Measurements from ENCODE around the gene CYP26A1.

Gene CYP26A1

DNA sequence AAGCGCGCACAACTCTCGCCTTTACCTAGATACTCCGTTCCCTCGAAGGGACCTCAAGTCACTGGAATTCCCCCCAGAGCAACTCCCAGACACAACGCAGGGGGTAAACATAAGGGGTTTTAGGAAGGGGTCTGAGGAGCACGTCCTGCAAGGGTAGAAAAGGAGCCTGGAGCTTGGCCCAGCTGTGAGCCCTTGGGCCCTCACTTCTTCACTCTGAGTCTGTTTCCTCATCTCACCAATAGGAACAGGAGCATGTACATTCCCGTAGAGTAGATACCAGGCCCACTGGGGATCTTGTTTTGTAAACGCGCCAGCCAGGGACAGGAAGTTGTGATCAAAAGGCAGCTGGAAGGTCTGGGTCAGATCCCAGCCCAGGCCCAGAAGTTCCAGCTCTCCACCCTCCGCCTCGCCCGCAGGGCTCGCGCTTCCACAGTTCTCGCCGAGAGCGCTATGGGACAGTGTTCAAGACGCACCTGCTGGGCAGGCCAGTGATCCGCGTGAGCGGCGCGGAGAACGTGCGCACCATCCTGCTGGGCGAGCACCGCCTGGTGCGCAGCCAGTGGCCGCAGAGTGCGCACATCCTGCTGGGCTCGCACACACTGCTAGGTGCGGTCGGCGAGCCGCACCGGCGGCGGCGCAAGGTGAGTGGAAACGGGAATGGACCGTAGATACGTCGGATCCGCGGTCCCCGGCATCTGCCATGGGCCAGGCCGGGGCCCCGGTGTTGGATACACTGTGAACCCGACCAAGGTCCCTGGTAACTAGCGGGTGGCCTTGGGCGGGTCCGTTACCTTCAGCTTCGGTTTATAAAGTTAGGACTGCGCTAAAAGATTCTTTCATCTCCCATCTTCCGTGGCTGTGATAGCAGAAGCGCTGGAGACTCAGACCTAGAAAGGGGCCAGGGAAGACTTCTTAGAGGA, 11.8 kb upstream of the CYP26A1 start:
- no peak overlapping the region for H3K27ac ChIP-seq
- TF ChIP-seq, protein P1, sequence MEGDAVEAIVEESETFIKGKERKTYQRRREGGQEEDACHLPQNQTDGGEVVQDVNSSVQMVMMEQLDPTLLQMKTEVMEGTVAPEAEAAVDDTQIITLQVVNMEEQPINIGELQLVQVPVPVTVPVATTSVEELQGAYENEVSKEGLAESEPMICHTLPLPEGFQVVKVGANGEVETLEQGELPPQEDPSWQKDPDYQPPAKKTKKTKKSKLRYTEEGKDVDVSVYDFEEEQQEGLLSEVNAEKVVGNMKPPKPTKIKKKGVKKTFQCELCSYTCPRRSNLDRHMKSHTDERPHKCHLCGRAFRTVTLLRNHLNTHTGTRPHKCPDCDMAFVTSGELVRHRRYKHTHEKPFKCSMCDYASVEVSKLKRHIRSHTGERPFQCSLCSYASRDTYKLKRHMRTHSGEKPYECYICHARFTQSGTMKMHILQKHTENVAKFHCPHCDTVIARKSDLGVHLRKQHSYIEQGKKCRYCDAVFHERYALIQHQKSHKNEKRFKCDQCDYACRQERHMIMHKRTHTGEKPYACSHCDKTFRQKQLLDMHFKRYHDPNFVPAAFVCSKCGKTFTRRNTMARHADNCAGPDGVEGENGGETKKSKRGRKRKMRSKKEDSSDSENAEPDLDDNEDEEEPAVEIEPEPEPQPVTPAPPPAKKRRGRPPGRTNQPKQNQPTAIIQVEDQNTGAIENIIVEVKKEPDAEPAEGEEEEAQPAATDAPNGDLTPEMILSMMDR (conservative IDR thresholded peaks at IDR 0.05), result no peak

DNA sequence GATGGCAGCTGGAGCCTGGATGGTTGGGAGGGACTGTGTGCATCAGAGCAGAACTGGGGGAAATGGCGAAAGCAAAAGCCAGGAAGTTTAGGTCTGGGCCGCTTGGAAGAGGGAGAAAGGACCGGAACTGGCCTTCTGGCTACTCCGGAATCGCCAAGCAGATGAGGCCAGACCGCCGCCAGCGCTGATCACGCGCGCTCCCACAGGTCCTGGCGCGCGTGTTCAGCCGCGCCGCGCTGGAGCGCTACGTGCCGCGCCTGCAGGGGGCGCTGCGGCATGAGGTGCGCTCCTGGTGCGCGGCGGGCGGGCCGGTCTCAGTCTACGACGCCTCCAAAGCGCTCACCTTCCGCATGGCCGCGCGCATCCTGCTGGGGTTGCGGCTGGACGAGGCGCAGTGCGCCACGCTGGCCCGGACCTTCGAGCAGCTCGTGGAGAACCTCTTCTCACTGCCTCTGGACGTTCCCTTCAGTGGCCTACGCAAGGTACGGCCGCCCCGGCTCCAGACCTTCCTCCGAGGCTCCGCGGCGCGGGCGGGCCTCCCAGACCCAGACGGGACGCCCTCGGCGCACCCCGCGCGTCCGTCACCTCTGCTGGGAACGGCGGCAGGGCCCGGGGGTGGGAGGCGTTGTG, 11.1 kb upstream of the CYP26A1 start:
- H3K27ac ChIP-seq, result no peak overlapping the region
- TF ChIP-seq, protein P1 (conservative IDR thresholded peaks at IDR 0.05), result no peak

DNA sequence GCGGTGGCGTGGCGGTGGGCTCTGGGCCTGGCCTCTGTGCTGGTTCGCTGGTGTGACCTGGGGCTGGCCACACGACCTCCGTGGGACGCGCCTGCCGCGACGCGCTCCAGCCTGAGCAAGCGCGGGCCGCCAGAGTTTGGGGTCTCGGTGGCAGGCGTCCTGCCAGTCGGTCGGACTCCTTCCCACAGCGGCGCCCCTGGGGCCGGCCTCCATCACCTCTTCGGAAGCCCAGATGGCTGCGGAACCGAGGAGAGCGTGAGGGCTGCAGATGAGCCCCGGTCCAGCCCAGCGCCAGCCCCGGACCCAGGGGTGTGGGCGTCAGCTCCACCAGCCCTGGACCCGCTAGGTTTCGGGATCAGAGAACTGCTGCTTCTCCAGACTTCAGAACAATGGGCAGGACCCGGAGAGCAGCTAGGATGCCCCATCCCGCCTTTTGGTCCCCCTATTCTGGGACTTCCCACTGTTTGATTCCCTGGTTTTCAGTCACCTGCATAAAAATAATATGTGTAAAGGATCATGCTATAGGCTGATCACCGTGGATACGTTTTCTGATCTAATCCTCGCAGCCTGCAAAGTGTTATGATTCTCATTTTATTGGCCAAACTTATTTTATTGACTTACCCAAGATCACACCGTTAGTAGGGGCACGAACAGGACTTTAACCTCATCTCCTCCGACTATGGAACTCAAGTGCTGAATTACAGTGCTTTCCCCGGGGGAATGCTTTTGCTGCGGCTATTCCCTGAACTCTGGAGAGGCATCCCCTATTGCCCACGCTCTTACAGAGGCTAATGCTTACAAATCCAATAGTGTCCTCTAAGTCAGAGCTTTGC, 10.3 kb upstream of the CYP26A1 start:
- no peak overlapping the region for H3K27ac ChIP-seq
- TF ChIP-seq, protein P1 (conservative IDR thresholded peaks at IDR 0.05), result no peak

DNA sequence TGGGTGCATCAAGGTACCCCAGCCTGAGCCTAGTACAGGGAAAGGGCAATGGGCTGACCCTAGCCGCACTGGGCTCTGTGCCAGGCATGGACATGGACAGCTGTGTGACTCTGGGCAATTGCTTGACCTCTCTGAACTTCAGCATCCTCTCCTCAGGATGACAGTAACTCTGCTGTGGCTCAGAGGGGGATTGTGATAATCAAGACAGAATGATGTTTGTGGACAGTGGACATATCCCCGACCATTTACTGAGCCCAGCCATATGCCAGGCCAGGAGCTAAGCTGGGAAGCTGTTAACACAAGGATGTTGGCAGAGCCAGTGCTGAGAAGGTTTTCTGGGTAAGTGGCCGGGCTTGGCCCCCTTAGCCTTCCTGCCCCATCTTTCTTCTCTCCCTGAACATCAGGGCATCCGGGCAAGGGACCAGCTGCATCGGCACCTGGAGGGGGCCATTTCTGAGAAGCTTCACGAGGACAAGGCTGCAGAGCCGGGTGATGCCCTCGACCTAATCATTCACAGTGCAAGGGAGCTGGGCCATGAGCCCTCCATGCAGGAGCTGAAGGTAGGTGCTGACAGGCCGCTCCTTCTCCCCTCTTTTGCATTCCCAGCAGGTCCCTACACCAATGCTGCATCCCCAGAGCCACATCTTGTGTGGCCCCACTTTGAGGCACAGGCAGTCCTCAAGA, 9.6 kb upstream of the CYP26A1 start:
- no peak overlapping the region for H3K27ac ChIP-seq
- TF ChIP-seq, protein P1 (conservative IDR thresholded peaks at IDR 0.05), result no peak

DNA sequence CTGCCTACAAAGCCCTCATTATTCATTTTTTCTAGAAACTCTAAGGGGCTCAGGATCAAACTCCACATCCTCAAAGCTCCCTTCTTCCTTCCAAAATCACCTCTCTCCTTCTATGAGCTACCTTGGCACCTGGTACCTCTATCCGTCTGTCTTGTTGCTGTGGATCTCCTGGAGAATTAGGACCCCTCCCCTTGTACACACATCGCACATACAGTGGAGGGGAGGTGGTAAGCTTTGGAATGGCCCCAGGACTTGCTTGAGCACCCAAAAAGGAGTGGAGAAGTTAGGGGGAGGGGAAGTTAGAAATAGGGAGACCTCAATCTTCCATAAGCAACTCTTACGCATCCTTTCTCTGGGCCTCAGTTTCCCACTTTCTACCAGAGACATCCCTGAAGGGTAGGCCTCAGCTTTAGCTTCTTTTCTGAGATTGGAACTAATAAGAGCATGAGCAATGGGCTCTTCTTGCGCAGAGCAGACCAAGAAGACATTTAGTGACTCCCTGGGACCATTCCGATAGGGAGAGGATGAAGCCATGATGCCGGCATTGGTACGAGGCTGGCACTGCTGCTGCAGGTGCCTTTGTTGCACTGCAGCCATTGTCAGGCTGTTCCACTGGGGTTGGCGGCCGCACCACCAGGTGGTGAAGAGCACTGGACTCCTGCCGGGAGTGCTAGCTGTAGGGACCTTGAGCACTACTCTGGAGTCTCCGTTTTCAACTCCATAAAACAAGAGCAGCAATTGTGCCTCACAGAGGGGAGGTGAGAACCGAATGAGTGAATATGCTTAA, 8.6 kb upstream of the CYP26A1 start:
- TF ChIP-seq, protein P1 (conservative IDR thresholded peaks at IDR 0.05), result no peak
- no peak overlapping the region for H3K27ac ChIP-seq

DNA sequence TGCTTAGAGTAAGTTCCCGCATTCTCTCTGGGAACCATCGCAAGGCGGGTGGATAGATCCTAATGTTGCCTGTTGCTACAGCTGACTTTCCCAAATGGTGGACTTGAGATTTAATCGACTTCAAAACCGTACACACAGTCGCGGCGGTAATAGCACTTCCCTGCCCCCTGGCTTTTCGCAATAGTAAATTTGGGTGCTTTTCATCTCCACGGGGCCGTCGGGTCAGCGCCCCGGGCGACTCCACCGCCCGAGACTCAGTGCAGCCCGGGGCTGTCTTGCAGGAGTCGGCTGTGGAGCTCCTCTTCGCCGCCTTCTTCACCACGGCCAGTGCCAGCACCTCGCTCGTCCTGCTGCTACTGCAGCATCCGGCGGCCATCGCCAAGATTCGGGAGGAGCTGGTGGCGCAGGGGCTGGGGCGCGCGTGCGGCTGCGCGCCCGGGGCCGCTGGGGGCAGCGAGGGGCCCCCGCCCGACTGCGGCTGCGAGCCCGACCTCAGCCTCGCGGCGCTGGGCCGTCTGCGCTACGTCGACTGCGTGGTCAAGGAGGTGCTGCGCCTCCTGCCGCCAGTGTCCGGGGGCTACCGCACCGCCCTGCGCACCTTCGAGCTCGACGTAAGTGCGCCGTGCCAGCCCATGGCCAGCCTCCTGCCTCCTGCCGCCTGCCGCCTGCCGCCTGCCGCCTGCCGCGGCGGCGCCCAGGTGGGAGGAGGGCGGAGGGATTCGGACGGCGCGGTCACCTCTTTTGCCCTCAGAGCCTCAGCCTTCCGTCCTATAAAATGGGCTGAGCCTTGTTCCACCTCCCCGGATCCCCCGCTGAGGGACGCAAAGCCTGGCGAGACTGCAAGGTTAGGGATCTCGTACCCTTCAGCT, 7.8 kb upstream of the CYP26A1 start:
- no peak overlapping the region; the same call in 1 of the 2 replicates for H3K27ac ChIP-seq
- TF ChIP-seq, protein P1 (conservative IDR thresholded peaks at IDR 0.05), result peak; percentile 53

All from VCaP (cell line).